Osteoblast (primary cell): Measurements from ENCODE around the gene ARHGEF28. TPM values are rescaled to one million over a fixed set of nuclear protein-coding genes. Genes with fewer than 3 reads are reported as not detected.
A peak's percentile ranks its signal among the peaks of the same experiment; 100 is the strongest.

Source experiments
- DNase-seq: peaks from one replicate; pipeline ENCODE4 v3.0.0; 2011; ENCODE audit warnings: low spot score, mixed read lengths; ENCODE audit not compliant: insufficient read length; ENCODE audit errors: missing footprints
- H2AFZ ChIP-seq: 2 replicates; pipeline ENCODE4 v1.6.0; 2011; ENCODE audit warnings: mild to moderate bottlenecking, low read length
- H3K27ac ChIP-seq: 2 replicates; pipeline ENCODE4 v1.5.1; 2011; ENCODE audit warnings: mild to moderate bottlenecking, low read depth, low read length, moderate library complexity
- H3K27me3 ChIP-seq: 2 replicates; pipeline ENCODE4 v1.6.0; 2012; ENCODE audit warnings: mild to moderate bottlenecking, control low read depth, inconsistent platforms, low read length, moderate library complexity; ENCODE audit not compliant: insufficient read depth
- H3K36me3 ChIP-seq: 2 replicates; pipeline ENCODE4 v1.5.1; 2011; ENCODE audit warnings: mild to moderate bottlenecking, low read length, control low read depth, moderate library complexity; ENCODE audit not compliant: insufficient read depth
- H3K4me1 ChIP-seq: 2 replicates; pipeline ENCODE4 v1.5.1; 2011; ENCODE audit warnings: mild to moderate bottlenecking, low read length, control low read depth, moderate library complexity; ENCODE audit not compliant: insufficient read depth
- H3K4me2 ChIP-seq: 2 replicates; pipeline ENCODE4 v1.6.0; 2011; ENCODE audit warnings: mild to moderate bottlenecking, low read length; ENCODE audit not compliant: insufficient read depth
- H3K4me3 ChIP-seq: fragments of 200-600 bp; sonication (generic); 3 replicates; pipeline ENCODE4 v1.5.1; 2012; ENCODE audit warnings: mild to moderate bottlenecking, low read length, inconsistent platforms; ENCODE audit not compliant: insufficient read depth
- H3K79me2 ChIP-seq: 2 replicates; pipeline ENCODE4 v1.6.0; 2012; ENCODE audit warnings: mild to moderate bottlenecking, low read length, control low read depth, inconsistent platforms; ENCODE audit not compliant: insufficient read depth
- H3K9me3 ChIP-seq: 2 replicates; pipeline ENCODE4 v1.5.1; 2011; ENCODE audit warnings: low read depth, low read length, control low read depth
- H4K20me1 ChIP-seq: 2 replicates; pipeline ENCODE4 v1.6.0; 2012; ENCODE audit warnings: mild to moderate bottlenecking, low read length, control low read depth; ENCODE audit not compliant: insufficient read depth
- total RNA-seq: library from RNA; depleted of rRNA; stranded (reverse); fragments of >200 nt; gene quantifications from 2 replicates; pipeline ENCODE4 v1.2.3, GENCODE V29; 2012
- TF ChIP-seq, protein P1 (sequence below): IDR thresholded peaks from 2 replicates; pipeline ENCODE4 v1.5.1; 2011; ENCODE audit warnings: mild to moderate bottlenecking, low read depth, low read length, moderate library complexity; ENCODE audit errors: extremely low read depth

ARHGEF28 gene
- total RNA-seq, 1 donor, result 64.4 TPM

DNA sequence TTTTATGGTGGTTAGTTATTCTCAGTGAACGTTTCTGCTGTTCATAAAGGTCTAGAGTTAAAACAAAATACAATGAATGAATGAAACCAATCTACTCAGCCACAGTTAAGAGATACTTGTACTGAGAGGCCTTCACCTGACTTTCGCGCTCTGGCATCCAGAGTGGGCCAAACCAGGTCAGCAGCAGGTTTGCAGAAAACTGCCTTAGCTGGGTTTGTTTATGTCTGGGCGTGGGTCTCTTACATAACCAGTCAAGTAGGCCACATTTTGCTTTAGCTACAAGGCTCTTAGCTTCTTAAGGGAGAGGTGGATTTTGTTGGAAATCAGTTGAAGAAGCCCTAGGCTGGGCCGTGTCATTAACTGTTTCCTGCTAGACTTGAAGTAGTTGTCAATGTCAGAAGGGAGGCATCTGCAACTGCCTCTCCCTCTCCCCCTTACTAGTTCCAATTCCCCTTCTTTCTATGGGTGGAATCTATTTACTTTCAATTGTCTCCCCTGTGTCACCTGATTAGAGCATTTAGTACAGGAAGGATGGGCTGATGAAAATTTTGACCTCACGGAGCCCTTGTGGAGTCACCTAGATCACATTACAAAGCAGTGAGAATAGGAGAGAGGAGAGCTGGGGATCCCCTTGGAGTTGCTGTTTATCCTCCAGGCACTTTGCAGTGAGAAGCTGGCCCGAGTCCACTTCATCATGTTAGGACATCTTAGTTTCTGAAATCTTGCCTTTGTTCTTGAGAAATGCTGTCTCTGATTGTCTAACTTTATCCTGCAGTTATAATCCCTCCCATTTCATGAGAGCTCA is 200.5 kb downstream of the ARHGEF28 start:
- Histone ChIP-seq H3K9me3 (no peaks in the 10 kb centered on the region), H3K27me3 (no peaks in the 10 kb centered on the region), H3K79me2 (peaks cover 34% of the 10 kb centered on the region), H3K36me3 (no peaks in the 10 kb centered on the region), H3K27ac (peak overlapping the region; percentile 78), H3K4me2 (peak overlapping the region; percentile 65), H4K20me1 (no peaks in the 10 kb centered on the region), H3K4me1 (peaks cover 44% of the 10 kb centered on the region), H2AFZ (no peak overlapping the region), H3K4me3 (no peak overlapping the region)
- TF ChIP-seq, protein P1, sequence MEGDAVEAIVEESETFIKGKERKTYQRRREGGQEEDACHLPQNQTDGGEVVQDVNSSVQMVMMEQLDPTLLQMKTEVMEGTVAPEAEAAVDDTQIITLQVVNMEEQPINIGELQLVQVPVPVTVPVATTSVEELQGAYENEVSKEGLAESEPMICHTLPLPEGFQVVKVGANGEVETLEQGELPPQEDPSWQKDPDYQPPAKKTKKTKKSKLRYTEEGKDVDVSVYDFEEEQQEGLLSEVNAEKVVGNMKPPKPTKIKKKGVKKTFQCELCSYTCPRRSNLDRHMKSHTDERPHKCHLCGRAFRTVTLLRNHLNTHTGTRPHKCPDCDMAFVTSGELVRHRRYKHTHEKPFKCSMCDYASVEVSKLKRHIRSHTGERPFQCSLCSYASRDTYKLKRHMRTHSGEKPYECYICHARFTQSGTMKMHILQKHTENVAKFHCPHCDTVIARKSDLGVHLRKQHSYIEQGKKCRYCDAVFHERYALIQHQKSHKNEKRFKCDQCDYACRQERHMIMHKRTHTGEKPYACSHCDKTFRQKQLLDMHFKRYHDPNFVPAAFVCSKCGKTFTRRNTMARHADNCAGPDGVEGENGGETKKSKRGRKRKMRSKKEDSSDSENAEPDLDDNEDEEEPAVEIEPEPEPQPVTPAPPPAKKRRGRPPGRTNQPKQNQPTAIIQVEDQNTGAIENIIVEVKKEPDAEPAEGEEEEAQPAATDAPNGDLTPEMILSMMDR, result no peak
- peak; percentile 65 for DNase-seq

- no peak overlapping the region for H3K4me3 ChIP-seq
- H3K27me3 ChIP-seq, result no peaks in the 10 kb centered on the region
- peaks cover 32% of the 10 kb centered on the region for H3K79me2 ChIP-seq
- no peaks in the 10 kb centered on the region for H3K36me3 ChIP-seq
- TF ChIP-seq, protein P1, result no peak
- no peak overlapping the region for H2AFZ ChIP-seq
- peak; percentile 21 for DNase-seq
- H3K4me2 ChIP-seq, result peak overlapping the region; percentile 65
- peak overlapping the region; percentile 78 for H3K27ac ChIP-seq
- H3K9me3 ChIP-seq, result no peaks in the 10 kb centered on the region
- no peaks in the 10 kb centered on the region for H4K20me1 ChIP-seq
- peaks cover 39% of the 10 kb centered on the region for H3K4me1 ChIP-seq
Measured at GRCh38 chr5:73827106-73827450, 201.1 kb downstream of the ARHGEF28 start.

- no peaks in the 10 kb centered on the region for H3K27me3 ChIP-seq
- peaks cover 25% of the 10 kb centered on the region for H3K4me1 ChIP-seq
- H3K36me3 ChIP-seq, result no peaks in the 10 kb centered on the region
- no peak overlapping the region for H3K4me2 ChIP-seq
- DNase-seq, result no peak
- H4K20me1 ChIP-seq, result no peaks in the 10 kb centered on the region
- H3K79me2 ChIP-seq, result peaks cover 32% of the 10 kb centered on the region
- no peak overlapping the region for H3K4me3 ChIP-seq
- TF ChIP-seq, protein P1, result no peak
- H3K9me3 ChIP-seq, result no peaks in the 10 kb centered on the region
- no peak overlapping the region for H2AFZ ChIP-seq
- no peak overlapping the region for H3K27ac ChIP-seq
Measured at GRCh38 chr5:73828465-73828864, 202.5 kb downstream of the ARHGEF28 start.

DNA sequence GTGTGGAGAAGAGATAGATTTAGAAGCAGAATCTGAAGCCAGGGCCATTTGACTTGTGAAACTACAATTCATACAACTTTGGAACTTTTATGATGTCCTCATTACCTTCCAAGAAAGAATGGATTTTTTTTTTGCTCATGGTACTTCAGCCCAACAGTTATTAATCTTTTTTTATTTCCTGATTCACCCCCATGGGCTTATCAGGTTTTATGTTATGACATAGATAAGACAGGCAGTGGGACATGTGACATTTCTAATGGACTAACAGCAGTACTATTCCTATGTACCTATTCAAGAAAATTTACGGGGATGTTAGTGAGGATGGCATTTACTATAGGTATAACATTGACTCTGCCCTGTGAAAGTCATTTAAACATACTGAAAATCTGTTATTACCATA is 204.7 kb downstream of the ARHGEF28 start:
- peaks cover 15% of the 10 kb centered on the region for H3K79me2 ChIP-seq
- no peak overlapping the region for H3K4me2 ChIP-seq
- no peak overlapping the region for H2AFZ ChIP-seq
- no peak for DNase-seq
- TF ChIP-seq, protein P1, result no peak
- H3K4me3 ChIP-seq, result no peak overlapping the region
- H3K36me3 ChIP-seq, result no peaks in the 10 kb centered on the region
- no peaks in the 10 kb centered on the region for H4K20me1 ChIP-seq
- H3K27me3 ChIP-seq, result no peaks in the 10 kb centered on the region
- H3K27ac ChIP-seq, result no peak overlapping the region
- peaks cover 19% of the 10 kb centered on the region for H3K4me1 ChIP-seq
- H3K9me3 ChIP-seq, result no peaks in the 10 kb centered on the region
